HG03196 (cell line): ENCODE results near the gene SFTPB.
"Not testable (repeated sequence)": the region's sequence is repeated elsewhere in the genome, so short reads cannot be mapped to it uniquely, and the experiment has no call there.

ENCODE experiments used
- ATAC-seq: cut with Tn5 transposase; IDR thresholded peaks from one replicate; pipeline ENCODE4 v1.9.1; 2021; ENCODE audit not compliant: unreplicated experiment

SFTPB gene

GRCh38 chr2:85659324-85659981 is 8.5 kb downstream of the SFTPB start:
- no peak for ATAC-seq

DNA sequence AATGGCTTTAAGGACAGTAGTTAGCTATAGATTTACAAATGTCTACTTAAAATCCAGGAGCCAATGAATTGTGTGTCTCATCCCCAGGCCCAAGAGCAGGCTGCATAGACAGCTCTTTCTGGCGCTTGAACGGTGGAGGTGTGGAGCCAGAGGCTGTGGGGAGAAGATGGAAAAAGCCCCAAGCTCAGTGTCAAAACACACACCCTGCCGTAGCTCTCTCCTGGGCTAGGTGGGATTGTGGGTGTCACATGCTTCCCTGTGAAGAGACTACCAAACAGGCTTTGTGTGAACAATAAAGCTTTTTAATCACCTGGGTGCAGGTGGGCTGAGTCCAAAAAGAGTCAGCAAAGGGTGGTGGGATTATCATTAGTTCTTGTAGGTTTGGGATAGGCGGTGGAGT is 10.6 kb downstream of the SFTPB start:
- ATAC-seq, result not testable (repeated sequence)

DNA sequence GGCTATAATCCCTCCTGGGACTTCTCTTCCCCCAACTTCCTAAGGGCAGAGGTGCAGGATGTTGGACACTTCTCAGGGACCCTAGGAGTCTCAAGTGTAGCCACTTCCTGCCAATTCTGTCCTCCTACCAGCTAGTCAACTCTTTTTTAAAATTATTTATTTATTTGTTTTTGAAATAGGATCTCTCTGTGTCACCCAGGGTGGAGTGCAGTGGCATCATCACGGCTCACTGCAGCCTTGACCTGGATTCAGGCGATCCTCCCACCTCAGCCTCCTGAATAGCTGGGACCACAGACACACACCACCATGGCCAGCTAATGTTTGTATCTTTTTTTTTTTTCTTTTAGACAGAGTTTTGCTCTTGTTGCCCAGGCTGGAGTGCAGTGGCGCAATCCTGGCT is 11.5 kb downstream of the SFTPB start:
- ATAC-seq, result no peak

DNA sequence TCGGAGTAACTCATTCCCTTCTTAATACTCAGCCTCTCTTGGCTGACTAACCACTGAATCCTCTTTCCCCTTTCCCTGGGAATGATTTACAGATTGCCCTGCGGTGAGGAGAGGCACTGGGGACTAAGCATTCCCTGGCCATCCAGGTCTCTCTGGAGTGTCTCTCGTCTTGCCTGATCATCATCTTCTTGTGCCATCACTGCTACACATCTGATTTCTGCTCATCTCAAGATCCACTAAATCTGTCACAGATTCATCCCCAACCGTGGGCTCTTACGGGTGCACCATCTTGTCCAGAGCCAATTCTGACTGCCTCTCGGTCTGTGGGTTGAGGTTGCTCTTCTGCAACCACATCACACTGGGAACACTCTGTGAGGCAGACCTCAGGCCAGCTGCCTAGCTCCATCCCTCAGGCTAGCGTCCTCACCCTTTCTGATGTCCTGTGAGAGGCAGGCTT is 12.0 kb downstream of the SFTPB start:
- ATAC-seq, result no peak

DNA sequence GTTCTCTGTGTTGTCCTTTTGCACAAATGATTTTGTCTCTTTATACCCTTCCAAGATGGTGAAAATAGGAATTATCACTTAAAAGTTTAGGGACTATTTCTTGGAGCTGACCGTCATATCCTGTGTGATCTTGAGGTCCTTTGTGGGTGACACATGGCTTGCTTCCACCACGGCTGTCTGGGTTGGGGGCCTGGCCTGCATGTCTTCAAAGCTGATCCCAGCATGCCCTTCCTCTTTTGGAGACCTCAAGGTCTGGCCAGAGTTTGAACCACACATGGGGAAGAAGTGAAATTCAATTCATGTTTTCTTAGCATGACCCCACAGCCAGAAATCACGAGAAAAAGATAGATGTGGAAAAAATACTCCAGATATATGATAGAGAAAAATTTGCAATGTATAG is 14.0 kb downstream of the SFTPB start:
- ATAC-seq, result no peak

- no peak for ATAC-seq
These were observed 15.9 kb downstream of the SFTPB start for GRCh38 chr2:85652056-85652455.

DNA sequence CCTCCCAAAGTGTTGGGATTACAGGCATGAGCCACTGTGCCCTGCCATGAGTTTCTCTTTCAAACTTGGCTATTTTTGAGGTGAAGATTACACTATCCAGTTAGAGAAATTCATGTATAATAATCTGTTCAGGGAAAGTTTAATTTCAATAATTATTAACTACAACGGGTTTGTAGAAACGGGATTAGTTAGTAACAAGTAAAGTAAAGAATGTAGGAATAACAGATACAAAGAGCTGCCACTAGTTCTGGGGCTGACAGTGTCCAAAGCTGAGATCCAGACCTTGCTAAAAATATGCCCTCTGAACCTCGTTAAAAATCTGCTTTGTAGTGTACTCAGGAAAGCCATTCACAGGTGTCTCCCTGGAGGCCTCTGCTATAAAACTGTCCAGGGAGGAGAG is 16.9 kb downstream of the SFTPB start:
- no peak for ATAC-seq

DNA sequence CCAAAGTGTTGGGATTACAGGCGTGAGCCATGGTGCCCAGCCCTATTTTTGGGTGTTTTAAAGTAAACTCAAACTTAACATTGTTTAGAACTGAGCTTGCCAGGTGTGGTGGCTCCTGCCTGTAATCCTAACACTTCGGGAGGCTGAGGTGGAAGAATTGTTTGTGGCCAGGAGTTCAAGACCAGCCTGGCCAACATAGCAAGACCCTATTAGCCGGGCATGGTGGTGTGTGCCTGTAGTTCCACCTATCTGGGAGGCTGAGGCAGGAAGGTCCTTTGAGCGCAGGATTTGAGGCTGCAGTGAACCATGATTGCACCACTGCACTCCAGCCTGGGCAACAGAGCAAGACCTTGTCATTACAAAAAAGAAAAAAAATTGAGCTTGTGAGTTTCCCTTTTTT is 17.5 kb downstream of the SFTPB start:
- ATAC-seq, result no peak

GRCh38 chr2:85649201-85650190 is 18.5 kb downstream of the SFTPB start:
- ATAC-seq, result no peak

DNA sequence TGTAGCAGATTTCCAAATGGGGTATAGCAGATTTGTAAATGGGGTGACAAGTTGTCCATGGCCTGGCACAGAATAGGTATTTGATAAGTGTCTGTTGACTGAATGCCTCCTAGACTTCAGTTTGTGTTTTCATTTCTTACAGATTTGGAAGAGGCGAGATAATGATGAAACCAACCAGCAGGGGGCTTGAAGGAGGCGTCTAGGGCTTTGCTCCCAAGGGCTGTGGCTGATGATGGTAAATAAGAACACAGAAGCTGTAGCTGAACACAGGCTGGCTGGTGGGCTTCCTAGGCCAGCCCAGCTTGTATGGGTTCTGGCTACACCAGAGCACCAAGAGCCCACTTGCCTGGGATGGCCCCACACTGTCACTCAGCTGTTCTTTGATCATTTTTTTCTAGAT is 19.4 kb downstream of the SFTPB start:
- no peak for ATAC-seq

DNA sequence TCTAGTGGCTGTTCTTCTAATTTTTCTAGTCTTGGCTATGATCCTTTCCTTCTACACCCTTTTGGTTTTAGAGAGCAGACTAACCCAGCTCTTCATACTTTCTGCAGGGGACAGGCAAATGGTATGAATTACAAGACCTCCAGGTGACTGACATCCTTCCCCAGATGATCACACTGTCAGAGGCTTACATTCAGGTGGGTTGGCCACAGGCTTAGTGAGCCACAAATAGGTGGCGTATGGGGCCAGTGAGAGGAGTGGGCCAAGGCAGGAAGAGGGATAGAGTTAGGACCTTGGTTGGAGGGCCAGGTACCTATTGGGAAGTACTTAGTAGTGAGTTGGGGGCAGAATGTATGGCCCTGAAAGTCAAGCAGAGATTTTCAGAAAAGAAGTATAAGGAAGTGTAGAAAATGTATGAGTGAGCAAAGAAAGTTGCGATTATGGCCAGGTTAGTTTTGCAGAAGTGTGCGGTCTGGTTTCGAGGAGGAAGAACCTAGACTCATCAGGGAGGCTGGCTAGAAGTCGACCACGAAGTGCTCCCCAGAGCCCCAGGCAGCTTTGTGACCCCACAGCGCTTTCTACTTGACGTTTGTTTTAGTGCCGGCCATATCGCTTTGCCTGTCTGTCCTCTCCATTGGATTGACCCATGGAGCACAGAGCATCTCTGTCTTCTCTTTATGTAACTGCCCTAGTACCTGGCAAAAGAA is 20.0 kb downstream of the SFTPB start:
- no peak for ATAC-seq

GRCh38 chr2:85646166-85646565 is 21.8 kb downstream of the SFTPB start:
- no peak for ATAC-seq

DNA sequence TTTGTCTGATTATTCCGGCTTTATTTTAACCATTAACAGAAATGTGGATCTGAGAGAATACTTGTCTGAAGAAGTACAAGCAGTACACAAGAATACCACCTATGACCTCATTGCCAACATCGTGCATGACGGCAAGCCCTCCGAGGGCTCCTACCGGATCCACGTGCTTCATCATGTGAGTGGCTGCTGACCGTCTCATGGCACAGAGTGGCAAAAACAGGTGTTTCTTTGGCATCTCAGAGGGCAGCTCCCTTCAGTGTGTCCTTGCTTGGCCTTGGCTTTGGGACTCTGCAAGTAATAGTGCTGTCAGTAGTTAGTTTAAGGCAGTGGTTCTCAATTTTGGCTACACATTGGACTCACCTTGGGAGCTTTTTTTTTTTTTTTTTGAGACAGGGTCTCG is 23.1 kb downstream of the SFTPB start:
- no peak for ATAC-seq

DNA sequence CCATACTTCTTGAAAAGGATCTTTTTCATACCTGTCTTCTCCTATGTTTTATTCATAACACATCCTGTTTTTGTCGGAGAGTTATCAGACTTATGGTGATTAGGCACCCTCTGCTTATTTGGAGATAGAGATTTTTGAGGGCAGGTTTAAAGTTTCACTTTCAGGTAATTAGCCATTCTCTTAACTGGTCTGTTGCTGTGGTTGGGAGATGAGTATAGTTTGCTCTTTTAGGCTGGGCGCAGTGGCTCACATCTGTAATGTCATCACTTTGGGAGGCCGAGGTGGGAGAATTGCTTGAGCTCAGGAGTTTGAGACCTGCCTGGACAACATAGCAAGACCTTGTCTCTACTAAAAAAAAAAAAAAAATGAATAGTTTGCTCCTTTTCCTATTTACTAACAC is 25.3 kb downstream of the SFTPB start:
- no peak for ATAC-seq

DNA sequence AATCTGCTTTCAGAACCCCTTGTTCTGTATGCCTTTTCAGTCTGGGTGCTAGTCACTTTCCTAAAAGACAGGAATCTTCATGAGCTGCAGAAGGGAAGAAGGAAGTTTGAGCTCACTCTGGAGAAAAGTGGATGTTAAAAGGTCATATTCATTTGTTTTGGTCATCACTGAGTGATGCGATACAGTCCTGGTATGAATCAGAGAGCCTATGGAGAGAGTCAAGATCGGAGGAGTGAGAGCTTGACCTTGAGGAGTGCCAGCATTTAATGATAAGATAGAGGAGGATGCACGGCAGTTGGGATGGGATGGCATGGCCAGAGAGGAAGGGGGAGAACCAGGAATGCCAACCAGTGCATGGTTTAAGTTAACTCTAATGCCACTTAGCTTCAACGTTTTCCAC is 32.4 kb downstream of the SFTPB start:
- no peak for ATAC-seq

DNA sequence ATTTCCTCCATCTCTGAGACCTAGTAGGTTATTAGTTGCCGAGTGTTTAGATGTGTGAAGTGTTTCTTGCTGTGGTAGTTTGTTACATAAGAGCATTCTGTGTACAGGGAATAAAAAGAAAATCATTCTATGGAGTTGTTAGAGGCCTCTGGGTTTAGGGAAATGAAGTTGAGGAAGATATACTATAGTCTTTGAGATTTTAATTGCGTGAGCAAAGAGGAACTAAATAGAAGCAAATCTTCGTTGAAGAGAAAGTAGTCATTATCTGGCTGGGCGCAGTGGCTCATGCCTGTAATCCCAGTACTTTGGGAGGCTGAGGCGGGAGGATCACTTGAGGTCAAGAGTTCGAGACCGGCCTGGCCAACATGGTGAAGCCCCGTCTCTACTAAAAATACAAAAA is 33.0 kb downstream of the SFTPB start:
- ATAC-seq, result no peak

- ATAC-seq, result no peak
These were observed 36.7 kb downstream of the SFTPB start for GRCh38 chr2:85631316-85631715.

- ATAC-seq, result no peak
These were observed 39.3 kb downstream of the SFTPB start for GRCh38 chr2:85628658-85629057.

GRCh38 chr2:85623991-85624390 is 44.0 kb downstream of the SFTPB start:
- no peak for ATAC-seq

DNA sequence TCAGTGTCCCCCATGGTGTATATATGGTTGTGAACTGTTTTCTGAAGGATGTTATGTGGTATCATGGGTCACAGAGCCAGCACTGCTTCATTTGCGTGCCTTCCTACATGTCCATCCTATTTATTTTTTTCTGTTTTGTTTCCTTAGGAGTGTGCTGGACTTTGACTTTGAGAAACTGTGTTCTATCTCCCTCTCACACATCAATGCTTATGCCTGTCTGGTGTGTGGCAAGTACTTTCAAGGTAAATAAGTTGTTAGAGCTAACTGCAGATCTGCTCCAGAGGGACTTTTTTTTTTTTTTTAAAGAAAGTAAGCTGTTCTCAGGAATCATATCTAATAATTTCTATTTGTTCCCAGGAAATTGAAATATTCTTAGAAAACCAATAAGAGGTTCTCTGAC is 46.7 kb downstream of the SFTPB start:
- ATAC-seq, result no peak

- ATAC-seq, result no peak
These were observed 48.4 kb downstream of the SFTPB start for GRCh38 chr2:85619617-85620016.

DNA sequence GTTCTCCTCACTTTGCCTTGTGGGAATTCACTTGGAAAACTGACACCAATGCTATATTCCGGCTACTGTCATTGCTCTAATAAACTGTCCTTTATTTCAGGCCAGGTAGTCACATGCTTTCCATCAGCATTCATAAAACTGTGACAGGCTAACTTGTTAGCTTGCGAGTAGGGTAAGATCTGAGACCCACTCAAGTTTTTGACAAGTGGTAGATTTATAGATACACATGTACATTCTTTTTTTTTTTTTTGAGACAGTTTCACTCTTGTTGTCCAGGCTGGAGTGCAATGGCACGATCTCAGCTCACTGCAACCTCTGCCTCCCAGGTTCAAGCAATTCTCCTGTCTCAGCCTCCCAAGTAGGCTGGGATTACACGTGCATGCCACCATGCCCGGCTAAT is 50.3 kb downstream of the SFTPB start:
- not testable (repeated sequence) for ATAC-seq
